Right lung (tissue), 5 donors: ENCODE measurements around the gene ZNF581. TPM values are rescaled to one million over a fixed set of nuclear protein-coding genes. Genes with fewer than 3 reads are reported as not detected.
A peak's percentile ranks its signal among the peaks of the same experiment; 100 is the strongest.

ENCODE experiments used
- DNase-seq, 2 donors: peaks; one replicate each; pipeline ENCODE4 v3.0.0-alpha.2; 2013
- polyA plus RNA-seq, 5 donors: library from polyadenylated mRNA; unstranded; fragments of 120-200 nt; gene quantifications; one replicate each; pipeline versions ENCODE4 v1.2.1 to v1.2.3, GENCODE V29; 2013; ENCODE audit warnings: inconsistent platforms in 1 of 5, low replicate concordance in 1 of 5; ENCODE audit not compliant: insufficient read length in 5 of 5, insufficient read depth in 1 of 5

The ZNF581 gene
- polyA plus RNA-seq, 5 donors = 23.0 to 36.0 (median 29.5) TPM

DNA sequence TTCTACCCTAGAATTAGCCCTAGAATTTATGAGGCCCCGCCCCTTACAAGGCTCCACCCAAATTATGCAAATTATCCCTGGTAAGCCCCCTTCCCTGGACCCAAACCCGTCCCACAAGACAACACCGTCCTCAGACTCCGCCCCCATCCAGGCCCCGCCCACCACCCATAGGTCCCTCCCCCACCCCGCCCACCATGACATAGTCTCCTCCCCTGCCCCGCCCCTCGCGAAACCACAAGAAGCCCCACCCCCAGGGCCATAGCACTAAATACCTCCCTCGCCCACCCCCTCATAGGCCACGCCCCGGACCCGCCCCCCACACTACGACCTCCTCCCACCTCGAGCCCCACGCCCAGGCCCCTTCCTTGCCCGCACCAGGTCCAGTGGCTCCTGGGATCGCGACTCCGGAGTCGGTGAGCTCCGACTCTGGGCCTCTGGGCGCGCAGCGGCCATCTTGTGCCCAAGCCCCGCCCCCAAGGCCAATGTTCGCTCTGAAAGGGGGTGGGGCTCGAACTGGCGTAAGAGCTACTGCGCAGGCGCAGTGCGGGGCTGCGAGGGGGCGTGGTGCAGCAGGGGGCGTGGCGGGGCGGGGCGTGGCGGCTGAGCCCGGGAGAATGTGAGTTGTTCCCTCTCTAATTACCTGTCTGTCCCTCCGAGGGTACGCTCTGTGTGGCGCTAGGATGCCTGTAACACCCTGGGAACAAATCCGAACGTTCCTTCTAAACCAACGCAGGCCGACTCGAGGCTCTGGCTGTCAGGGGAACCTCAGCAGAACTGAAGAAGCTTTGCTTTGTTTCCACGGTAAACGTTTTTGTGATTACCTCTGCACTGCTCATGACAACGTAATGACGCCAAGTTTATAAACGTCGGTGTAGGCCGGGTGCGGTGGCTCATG lies 19.1 kb upstream of the ZNF581 start, which contains the start of gene ZNF784:
Gene ZNF784 (minus strand): TSS at position 458 of the 895 bp plus-strand sequence. CDS start 5 bp downstream, at position 453.
- peak; percentile 94 to 95 for DNase-seq

DNA sequence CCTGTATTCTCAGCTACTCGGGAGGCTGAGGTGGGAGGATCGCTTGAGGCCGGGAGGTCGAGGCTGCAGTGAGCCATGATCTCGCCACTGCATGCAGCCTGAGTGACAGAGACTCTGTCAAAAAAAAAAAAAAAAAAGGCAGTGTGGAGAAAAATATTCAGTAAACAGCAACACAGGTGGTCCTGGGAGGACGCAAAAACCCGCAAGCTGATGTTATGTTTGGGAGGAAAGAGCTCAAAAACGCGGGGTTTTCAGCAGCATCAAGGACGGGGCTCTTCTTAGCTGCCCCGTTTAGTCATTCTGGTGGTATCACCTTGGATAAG lies 18.5 kb upstream of the ZNF581 start:
- no peak for DNase-seq

DNA sequence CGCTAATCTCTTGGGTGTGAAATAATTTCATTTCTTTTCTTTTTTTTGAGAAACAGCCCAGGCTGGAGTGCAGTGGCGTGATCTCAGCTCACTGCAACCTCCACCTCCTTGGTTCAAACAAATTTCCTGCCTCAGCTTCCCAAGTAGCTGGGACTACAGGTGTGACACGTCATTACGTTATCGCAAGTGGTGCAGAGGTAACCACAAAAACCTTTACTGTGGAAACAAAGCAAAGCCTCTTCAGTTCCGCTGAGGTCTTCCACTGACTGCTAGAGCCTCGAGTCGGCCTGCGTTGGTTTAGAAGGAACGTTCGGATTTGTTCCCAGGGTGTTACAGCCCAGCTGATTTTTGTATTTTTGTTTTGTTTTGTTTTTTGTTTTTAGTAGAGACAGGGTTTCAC lies 17.1 kb upstream of the ZNF581 start:
- DNase-seq = no peak

DNA sequence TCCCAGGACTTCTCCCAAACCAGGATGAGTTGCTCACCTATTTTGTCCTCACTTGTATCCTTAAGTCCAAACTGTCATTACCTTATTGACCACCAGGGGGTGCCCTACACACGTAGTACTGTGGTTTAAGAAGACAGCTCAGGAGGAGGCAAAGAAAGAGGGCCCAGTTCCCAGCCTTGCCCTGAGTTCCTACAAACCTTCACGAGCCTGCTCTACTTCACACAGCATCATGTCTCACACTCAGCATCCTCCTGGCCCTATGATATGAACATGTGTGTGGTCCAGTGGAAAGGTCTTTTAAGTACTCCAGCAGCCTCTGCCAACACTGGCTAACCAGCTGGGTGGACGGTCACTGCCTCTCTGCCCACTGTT lies 11.0 kb upstream of the ZNF581 start:
- DNase-seq = peak; percentile 71 to 86

GRCh38 chr19:55633861-55634260 lies 9.6 kb upstream of the ZNF581 start:
- DNase-seq = no peak

DNA sequence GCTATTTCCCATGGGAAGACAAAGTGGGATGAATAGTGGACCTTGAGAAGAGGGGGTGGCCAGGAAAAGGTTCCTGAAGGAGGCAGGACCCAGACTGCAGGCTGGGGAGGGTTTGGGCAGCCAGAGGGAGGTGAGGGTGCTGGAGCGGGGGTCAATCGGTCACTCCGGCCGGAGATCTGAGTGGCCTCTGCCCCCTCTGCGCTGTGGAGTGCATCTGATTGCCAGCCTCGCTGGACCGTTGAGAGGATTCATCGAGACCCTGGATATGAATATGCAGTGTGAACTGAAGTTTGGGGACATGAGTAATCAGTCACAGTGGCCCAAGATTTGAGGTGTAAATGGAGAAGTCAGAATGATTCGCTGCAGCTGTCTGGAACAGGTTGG lies 8.1 kb upstream of the ZNF581 start:
- DNase-seq = no peak

GRCh38 chr19:55635856-55636440 lies 7.5 kb upstream of the ZNF581 start:
- DNase-seq = no peak

GRCh38 chr19:55636723-55637122 lies 6.7 kb upstream of the ZNF581 start:
- DNase-seq = no peak

DNA sequence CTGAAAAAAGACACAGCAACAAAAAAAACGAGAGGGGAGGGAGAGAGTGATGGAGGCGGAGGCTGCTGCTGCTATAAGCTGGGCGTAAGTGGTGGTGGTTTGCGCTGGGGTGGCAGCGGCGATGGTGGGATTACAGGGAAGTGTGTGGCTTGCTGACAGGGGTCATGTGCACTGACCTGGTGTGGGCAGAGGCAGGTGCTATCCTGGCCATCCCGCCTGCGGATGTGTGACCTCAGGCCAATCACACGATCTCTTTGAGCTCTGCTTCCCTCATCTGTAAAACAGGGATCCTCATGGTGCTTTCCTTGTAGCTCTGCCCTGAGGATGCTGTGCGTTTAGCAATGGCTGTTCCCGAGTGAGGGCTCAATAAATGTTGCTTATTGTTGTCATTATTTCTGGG lies 5.9 kb upstream of the ZNF581 start:
- no peak for DNase-seq

DNA sequence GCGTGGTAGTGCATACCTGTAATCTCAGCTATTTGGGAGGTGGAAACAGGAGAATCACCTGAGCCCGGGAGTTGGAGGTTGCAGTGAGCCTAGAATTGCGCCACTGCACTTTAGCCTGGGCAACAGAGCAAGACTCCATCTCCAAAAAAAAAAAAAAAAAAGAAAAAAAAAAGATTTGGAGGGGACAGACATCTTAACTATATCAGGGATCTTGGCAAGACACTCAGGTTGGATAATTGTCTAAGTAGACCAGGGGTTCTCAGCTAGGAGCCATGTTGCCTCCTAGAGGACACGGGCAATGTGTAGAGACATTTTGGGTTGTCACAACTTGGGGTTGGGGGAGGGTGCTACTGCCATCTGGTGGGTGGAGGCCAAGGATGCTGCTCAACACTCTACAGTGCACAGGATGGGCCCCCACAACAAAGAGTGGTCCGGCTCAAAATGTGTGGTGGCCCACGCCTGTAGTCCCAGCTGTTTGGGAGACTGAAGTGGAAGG lies 4.5 kb upstream of the ZNF581 start:
- DNase-seq = no peak

- peak; percentile 51 to 56 for DNase-seq
These were observed 3.3 kb upstream of the ZNF581 start for GRCh38 chr19:55640043-55640576.

- peak; percentile 60 to 71 for DNase-seq
These were observed 2.6 kb upstream of the ZNF581 start, which contains the start of gene ZNF580 for GRCh38 chr19:55640577-55641425. Gene ZNF580, plus strand, starts transcription at chr19:55641002. Its CDS starts 1,507 bp downstream, at chr19:55642509.

DNA sequence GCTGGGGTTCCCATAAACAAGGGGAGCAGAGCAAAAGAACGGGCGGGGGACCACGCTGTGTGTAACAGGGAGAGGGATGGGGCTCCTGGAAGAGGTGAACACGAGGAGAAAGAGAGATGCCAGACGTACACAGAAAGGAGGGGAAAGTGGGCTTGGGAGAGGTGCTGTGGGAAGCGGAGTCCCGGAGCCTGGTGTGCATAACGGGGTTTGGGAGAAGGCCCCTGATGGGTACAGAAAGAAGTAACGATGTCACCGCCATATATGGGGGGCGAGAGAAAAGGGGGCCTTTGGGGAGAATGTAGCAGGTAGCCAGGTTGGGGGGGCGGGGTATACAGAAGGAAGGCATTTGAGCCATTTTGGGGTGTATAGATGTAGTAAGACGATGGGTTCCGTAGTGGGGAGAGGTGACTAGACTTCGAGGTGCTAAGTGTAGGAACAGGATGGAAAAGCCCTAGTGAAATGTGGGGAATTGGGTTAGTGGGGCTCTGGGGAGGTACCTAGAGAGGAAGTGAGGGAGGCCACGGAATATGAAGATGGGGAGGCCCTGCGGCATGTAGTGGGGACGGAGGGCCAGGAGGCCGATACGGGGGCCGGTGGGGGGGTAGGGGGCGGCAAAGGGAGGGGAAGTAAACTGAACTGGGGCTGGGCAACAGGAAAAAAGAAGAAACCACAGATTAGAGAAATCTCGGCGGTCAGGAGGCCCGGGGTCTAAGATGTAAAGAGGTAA lies 1.9 kb upstream of the ZNF581 start:
- no peak for DNase-seq

GRCh38 chr19:55642153-55643002 lies 1.1 kb upstream of the ZNF581 start:
- no peak for DNase-seq

GRCh38 chr19:55643887-55644176 lies 383 bp downstream of the ZNF581 start:
- no peak for DNase-seq

- DNase-seq = no peak
These were observed 863 bp downstream of the ZNF581 start for GRCh38 chr19:55644191-55644833.

DNA sequence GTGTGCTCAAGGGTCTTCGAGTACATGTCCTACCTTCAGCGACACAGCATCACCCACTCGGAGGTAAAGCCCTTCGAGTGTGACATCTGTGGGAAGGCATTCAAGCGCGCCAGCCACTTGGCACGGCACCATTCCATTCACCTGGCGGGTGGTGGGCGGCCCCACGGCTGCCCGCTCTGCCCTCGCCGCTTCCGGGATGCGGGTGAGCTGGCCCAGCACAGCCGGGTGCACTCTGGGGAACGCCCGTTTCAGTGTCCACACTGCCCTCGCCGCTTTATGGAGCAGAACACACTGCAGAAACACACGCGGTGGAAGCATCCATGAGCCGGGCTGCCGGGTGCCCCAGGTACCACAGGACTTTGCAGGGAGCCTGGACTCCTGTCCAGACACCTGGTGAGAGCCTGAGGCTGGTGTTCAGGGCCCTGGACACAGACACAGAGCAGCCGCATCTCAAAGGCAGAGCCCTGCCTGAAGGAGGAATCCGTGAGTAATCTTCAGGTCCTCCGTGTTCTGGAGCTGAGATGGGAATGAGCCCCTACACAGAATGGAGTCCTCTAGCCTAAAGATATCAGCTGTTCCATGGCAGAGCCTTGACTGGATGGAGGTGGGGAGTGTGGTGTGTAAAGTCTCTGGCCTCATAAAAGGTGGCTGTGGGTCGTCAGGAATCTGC lies 1.5 kb downstream of the ZNF581 start:
- DNase-seq = no peak

- DNase-seq = no peak
These were observed 2.0 kb downstream of the ZNF581 start for GRCh38 chr19:55645512-55645881.
